Stimulated activated naive CD8-positive, alpha-beta T cell treated with anti-CD3 and anti-CD28 coated beads, Interleukin-15, Interleukin-2, amounts not matched to agents 100 U/mL and 50 U/mL, for 24 hours (primary cell): Measurements from ENCODE around the gene ARSJ.
"Not testable (repeated sequence)": the region's sequence is repeated elsewhere in the genome, so short reads cannot be mapped to it uniquely, and the experiment has no call there.

ENCODE experiments used
- ATAC-seq: fragments of 150-1000 bp; cut with Tn5 transposase; one replicate; pipeline ENCODE4 v1.10.0; 2021
- DNase-seq: peaks from one replicate; pipeline ENCODE4 v3.0.0; 2021

ARSJ gene

DNA sequence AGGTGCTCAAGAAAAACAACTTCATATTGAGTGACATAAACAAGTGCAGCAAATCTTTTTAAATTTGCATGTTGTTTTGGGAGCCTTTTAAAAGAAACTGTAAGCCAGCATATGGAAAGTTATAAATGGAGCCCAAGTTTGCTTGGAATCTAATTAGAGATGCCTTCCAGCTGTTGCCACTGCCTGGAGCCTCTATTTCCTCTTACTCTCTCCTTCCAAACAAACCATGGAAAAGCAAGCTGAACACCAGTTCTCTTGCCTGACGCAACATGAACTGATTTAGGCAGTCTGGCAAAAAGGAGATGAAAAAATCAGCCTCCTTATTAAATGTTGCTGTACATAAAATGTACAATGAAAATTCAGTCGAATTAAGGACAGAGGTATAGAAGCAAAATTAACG, 21.5 kb downstream of the ARSJ start:
- no peak for ATAC-seq
- DNase-seq = no peak

DNA sequence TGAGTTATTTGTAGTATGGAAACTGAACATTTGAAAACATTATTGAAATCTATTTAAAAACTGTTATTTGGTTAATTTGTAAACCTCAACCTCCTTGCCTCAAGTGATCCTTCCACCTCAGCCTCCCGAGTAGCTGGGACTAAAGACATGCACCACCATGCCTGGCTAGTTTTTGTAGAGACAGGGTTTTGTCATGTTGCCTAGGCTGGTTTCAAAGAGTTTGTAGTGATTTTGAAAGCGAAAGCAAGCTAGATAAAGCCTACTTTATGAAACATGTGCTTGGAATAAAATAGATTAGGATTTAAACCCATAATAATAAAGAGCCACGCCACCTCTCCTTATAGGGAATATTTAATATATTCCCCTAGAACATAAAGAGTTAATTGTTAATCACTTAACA, 23.5 kb downstream of the ARSJ start:
- DNase-seq (no peak), ATAC-seq (no peak)

DNA sequence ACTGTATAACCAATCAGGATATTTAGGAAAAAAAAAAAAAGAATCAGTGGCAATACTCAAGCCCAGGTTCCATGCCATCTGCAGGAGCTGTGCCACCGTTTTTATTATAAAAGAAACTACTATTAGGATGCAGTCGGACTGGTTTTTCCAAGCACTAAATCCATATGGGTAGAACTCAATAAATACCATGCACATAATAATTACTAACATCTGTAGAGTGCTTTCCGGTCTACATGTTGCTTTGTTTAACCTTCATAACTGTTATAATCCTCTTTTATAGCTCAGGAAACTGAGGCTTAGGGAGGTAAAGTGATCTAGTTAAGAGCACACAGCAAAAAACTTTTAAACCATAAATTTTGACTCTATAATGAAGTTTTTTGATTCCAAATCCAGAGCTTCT, 24.0 kb downstream of the ARSJ start:
- ATAC-seq (no peak), DNase-seq (no peak)

DNA sequence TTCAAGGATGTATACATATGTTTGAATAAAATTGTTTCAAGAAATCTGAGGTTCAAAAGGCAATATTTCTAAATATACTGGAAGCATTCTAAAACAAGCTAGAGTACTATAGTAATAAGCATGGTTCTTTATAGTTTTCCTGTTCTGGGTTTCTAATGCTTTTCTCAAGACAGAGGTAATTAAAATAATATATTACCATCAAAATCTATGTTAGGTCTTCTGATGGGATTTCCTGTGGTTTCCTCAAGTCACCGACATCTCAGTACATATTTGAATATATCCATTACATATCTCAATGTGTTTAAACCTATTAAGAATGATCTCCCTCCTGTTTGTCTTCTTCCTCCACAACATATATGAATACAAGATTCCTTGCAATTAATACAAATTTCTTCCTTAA, 25.6 kb downstream of the ARSJ start:
- DNase-seq = no peak
- no peak for ATAC-seq

DNA sequence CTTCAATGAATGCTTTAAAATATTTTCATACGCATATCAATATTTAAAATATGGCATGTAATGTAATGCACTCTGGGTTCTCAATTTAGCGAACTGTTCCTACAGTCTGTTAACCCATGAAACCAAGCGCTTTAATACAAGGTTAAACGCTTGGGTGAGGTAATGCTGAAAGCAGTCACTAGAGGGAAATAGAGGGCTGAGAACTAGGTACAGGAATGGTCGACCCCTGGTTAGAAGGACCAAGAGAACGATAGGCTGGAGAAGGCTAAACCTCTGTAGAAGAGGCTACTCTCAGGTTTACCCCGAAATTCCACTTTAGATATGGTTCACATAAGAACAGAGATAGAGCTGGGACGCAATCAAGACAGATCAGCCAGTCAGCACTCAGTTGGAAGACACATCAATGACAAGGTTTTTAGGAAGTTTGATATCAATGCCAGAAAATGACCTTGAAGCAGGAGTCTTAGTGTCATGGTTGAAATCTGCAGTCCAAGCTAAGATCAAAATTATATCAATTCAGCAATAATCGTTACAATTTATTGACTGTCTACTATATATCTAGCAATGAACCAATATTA, 26.9 kb downstream of the ARSJ start:
- peak; percentile 88 for ATAC-seq
- peak; percentile 24 for DNase-seq

DNA sequence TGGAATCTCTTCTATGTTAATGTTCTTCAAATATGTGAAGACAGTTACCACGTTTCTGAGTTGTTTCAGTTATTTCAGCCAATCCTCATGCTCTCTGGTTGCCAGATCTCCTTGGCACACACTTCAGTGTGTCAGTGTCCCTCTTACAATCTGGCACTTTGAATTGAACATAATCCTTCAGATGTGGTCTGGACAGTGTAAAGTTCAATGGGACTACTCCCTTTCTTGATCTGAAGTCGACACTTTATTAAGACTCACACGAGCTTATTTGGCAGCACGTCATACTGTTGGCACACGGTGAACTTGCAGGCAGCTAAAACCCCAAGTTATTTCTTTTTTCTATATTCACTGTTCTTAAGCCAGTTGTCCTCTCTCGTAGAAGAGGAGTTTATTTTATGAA, 28.2 kb downstream of the ARSJ start:
- no peak for ATAC-seq
- DNase-seq = no peak

DNA sequence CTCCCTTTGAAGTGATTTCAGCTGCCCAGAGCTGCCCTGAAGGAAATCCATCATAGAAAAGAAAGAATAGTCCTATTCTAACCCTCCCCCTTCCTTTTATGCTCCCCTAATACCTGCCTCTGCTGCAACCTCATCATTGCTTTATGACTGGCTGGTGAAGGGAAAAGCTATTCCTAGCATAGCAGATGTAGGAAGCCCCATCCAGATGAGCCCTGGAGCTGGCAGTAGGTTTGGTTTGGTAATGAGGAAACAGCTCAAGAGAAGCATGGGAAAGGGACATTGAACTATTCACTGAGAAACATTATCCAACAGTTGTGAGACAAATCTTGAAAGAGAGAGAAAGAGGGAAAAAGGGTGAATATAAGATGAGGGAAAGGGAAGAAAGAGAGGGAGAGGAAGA, 29.2 kb downstream of the ARSJ start:
- no peak for DNase-seq
- ATAC-seq = no peak

DNA sequence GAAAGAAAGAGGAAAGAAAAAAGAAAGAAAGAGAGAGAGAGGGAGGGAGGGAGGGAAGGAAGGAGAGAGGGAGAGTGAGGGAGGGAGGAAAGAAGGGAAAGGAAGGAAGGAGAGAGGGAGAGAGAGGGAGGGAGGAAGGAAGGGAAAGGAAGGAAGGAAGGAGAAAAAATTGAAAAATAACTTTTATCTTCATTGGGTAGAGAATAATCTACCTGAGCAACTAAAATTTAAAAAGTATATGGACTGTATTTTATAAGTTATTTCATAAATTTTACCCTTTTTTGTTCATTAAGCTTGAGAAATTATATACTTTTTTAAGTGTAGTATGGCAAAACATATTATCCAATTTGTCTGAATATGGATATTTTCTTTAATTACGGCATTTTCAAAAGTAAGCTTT, 32.0 kb downstream of the ARSJ start:
- no peak for ATAC-seq
- DNase-seq = no peak

DNA sequence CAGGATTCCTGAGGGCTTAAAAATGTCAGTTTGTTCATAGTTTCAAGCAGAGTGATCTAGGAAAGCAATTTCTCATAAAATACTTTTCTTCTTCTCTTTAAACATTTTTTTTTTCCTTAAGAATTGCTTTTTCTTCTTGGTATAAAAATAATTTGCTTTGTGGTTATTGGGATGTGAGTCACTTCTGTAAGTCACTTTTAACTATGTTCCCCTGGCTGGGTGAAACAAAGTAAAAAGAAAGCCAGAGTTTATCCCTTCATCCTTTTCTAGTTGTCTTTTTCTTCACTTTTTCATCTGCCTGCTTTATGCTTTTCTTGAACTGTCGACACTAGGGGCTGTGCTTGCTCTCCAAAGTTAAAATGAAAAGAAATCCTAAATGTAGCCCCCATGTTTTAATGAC, 33.5 kb downstream of the ARSJ start:
- DNase-seq (no peak), ATAC-seq (no peak)

DNA sequence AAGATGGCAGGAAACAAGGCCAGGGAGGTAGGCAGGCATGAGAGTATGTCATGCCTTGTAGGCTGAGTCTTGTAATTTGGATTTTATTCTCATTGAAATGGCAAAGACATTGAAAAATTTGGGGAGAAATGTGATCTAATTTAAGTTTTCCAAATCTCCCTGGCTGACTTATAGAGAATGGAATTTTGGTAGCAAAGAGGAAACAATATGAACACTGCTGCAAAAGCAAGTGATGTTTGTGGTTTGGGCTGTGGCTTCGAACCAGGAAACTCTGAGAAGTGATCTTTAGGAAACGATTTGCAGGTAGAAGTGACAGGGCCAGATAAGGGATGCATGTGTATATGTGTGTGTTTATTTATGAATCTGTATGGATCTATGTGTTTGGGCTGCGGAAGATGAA, 35.6 kb downstream of the ARSJ start:
- ATAC-seq (peak; percentile 32), DNase-seq (no peak)

DNA sequence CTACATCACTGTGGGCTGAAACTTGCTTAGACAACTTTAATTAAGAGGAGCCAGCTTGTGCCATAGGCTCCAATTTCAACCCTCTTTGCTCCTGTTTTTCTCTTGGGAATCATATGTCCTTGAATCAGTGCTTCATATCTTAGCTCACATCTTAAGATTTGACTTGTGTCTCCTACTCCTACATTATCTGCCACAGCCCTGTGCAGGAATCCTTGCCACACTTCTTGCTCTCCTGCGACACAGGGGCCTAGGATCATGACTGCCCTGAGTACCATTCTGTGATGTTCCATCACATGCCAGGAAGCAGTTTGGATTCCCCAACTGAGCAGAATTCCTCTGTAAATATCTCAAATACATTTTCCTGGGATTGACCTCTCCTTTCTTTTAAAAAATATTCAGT, 36.4 kb downstream of the ARSJ start:
- no peak for ATAC-seq

DNA sequence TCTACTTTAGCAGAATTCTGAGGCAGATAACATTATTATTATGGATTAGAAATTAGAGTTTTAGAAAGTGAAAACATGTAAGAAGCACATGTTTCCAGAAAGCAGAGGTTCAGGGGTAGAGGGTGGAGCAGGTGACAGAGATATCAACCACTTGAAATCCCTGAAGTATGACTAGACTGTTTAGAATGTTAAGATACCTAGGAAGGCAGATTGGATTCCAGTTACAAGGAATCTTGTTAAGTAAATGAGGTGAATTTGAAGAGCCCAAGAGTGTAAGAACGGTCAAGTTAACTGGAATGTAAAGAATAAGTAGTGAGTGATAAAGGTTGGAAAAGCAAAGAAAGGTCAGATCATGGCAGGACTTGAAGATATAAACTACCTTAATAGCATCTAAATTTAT, 37.6 kb downstream of the ARSJ start:
- no peak for DNase-seq

More for the DNA sequence above, 36.4 kb downstream of the ARSJ start:
- no peak for DNase-seq

DNA sequence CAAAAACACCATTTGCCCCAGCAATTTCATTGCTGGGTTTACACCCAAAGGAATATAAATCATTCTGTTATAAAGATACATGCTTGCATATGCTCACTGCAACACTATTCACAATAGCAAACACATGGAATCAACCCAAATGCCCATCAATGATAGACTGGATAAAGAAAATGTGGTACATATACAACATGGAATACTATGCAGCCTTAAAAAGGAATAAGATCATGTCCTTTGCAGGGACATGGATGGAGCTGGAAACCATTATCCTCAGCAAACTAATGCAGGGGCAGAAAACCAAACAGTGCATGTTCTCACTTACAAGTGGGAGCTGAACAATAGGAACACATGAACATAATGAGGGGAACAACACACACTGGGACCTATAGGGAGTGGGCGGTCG, 39.3 kb downstream of the ARSJ start:
- ATAC-seq, DNase-seq: not testable (repeated sequence)

More for the DNA sequence above, 37.6 kb downstream of the ARSJ start:
- no peak for ATAC-seq

DNA sequence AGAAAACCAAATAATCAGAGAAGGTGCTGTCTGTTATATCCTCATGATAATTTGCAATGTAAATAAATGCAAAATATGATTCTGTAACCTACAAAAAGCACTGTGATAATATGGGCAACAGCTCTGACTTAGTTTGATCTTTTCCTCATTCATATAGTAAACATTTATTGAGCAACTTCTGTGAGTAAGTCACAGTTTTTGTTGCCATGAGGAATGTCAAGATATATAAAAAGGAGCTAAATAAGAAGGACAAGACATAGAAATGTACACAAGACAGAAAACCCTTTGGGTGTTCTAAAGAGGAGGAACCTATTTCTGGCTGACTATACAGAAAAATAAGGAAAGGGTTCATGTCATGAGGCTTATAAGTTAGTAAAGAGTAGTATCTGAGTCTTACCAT, 44.3 kb downstream of the ARSJ start:
- ATAC-seq (no peak), DNase-seq (no peak)

DNA sequence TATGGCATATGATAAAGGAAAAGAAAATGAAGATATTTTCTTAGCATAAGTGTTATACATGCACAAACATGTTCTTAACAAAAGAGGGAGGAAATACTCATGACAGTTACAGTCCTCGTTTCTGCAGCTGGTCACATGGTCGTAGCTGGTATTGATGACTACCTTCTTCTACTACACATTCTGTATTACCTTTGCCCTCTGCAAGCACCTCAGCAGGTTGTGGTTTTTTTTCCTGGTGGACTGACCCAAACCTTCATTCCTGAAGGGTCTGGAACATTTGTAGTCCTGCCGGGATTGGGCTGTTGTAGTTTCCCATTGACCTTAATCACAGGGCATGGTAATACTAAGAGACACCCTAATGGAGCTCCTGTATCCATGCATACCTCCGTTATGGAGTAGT, 54.7 kb downstream of the ARSJ start:
- not testable (repeated sequence) for DNase-seq, ATAC-seq

DNA sequence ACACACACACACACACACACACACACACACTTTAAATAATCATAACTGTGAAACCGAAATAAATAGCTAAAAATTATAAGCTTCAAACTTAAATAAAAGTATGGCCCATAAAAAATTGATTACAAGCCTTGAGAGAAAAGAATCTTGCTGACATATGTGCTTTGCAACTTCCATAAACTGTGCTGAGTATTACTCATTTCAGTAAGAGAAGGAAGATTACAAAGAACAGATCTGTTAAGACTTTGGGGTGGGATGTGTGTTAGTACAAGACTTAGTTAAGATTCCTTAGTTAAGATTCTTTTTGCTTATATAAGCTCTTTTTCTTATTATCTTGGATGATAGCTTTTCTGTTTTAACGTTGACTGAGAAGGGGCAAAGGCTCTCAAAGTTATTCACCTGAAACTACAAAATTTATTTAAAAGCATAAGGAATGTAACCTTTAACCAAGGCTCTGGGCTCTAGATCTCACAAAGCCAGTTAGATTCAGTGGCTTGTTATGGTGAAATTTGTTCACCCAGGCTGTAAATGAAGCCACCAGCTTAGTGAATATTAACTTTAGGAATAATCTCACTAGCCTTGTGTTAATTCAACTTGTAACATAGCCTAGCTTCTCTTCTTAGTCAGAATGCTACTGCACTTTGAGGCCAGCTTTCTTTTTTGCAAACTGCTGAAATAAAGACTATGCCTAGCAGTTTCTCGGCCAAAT, 58.2 kb downstream of the ARSJ start:
- ATAC-seq (no peak), DNase-seq (no peak)

DNA sequence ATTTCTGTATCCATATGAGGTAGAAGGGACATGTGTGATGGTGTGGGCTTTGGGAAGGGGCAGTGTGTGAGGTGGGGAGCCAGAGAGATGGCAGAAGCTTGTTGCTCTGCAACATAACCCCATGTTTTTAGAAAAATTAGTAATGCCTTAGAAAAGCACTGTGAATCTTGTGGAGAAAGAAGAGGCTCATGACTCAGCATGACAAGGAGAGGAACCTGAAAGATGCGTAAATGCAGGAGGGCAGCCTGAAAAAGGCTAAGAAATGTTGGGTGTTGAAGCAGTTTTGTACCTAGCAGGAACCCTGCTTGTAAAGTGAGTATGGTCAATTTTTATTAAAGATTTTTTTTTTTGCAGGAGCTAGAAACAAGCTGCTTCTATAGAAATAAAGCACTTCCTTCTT, 59.8 kb downstream of the ARSJ start:
- DNase-seq (no peak), ATAC-seq (no peak)

DNA sequence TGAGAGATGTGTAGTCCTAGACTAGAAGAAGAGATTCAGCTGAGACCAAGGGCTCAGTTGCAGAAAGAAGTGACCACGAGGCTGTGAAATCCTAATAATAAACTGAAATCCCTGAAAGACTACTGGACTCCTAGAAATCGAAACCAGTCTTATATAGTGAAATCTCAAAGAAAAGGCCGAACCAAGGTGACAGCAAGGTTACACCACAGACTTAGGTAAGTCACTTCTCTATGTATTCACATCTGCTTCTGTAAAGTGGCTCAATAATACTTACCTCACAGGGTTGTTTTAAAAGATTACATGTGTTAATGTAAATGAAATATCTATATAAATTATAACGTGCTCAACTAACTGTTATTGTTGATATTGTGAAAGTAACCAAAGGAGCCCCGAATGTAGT, 60.3 kb downstream of the ARSJ start:
- ATAC-seq (no peak), DNase-seq (no peak)

DNA sequence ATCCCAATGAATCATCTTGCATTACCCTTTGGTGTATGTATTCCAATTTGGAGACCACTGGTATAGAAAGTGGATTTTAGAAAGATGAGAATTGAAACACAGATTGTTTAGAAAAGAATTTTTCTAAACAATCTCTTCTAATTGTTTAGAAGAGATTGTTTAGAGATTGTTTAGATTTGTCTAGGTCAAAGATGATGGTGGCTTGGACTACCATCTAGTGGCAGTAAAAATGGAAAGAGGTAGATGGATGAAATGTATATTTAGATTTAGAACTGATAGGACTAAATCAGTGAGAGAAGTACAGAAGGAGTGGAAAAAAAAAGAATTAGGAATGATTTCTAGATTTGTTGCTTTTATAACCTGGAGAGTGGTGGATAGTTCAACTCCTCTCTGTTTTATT, 70.6 kb downstream of the ARSJ start:
- no peak for ATAC-seq
- DNase-seq = no peak

DNA sequence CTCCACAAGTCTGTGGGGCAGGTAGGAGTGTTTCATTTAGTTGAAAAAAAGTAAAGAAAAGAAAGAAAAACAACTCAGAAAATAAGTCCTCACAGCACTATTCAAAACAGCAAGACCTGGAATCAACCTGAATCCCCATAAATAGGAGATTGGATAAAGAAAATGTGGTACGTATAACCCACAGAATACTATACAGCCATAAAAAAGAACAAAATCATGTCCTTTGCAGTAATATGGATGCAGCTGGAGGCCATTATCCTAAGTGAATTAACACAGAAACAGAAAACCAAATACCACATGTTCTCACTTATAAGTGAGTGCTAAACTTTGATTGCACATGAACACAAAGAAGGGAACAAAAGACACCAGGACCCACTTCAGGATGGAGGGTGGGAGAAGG, 71.9 kb downstream of the ARSJ start:
- ATAC-seq (no peak), DNase-seq (no peak)

DNA sequence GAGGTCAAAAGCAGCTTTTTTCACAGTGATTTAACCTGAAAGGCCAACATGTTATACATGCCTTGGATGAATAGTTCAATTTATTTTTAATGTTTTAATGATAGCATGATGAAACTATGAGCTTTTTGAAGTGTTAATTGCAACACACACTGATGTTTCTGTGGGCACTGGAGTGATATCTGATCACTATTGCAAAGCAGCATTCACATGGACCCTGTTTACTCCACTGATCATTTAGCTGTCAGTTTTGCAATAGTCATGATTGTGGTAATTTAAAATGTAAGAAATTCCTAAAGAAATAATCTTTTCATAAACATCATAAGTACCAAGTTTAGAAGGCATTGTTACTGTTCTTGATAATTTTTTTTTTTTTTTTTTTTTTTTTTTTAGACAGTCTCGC, 74.1 kb downstream of the ARSJ start:
- no peak for DNase-seq
- no peak for ATAC-seq

DNA sequence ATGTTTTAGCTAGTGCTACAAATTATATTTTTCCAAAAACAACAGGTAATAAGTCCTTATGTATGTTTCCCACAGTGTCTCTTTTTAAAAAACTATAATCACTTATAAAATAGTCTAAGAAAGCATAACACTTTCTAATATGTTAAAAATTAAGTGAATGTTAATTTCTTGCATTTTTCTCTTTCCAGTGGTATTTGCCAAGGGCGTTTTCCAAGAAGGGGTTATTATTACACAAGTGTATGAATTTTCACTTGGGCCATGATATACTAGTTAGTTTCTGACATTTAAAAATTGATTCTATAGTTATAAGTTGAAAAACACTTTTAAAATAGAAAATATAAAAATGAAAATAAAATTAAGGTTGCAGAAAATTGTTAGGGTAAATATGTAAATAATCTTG, 74.6 kb downstream of the ARSJ start:
- no peak for ATAC-seq
- no peak for DNase-seq

DNA sequence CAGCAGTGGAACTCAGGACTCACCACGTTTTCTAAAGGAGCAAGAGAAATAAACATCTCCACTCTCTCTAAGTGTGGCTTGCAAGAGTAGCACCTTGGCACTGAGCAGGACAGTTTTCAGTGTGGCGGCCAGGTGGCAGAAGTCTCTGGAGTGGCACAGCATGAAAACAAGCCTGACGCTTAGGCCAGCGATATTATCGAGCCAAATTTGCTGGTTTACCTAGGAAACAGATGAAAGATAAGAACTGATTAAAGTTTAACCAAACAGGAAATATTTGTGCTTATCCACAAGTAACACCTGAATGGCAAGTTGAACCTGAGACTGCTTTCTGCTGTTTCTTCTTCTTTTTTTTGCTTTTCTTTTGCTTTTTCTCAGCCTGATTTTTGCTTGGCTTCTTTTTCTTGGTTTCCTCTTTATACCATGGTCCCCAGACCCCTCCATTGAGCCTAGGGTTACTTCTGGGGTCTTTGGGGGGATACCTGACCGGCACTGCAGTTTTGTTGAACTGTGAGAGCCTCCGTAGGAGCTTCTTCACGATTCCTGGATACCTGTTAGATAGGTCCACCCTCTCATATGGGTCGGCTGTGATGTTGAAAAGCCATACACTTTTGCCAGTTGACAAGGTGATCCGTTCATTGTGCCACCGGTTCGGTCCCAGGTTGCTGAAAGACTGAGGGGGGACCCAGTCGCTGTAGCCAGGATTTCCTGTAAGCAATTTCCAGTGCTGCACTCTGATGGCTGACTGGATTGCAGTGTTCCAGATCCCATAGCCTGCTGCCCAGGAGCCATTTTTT, 77.3 kb downstream of the ARSJ start:
- DNase-seq (peak; percentile 50), ATAC-seq (peak; percentile 93)
